HepG2 (cell line): Measurements from ENCODE around the gene ZNF771. TPM values are rescaled to one million over a fixed set of nuclear protein-coding genes. Genes with fewer than 3 reads are reported as not detected.

Source experiments
- CSRNP1 ChIP-seq: sonication (generic); formaldehyde crosslinking; IDR thresholded peaks from 2 replicates; pipeline ENCODE4 v1.8.1; 2023; ENCODE audit warnings: mild to moderate bottlenecking, missing genetic modification reagents
- ELF4 ChIP-seq: sonication (generic); formaldehyde crosslinking; IDR thresholded peaks from 2 replicates; pipeline ENCODE4 v1.5.0; 2020; ENCODE audit warnings: missing genetic modification reagents, mild to moderate bottlenecking, moderate library complexity, borderline replicate concordance
- FOXA1 ChIP-seq, 2 experiments: fragments of 450-650 bp in 1 of 2; sonication (generic) in 1 of 2; formaldehyde crosslinking in 1 of 2; IDR thresholded peaks; 2 replicates each; pipeline versions ENCODE4 v1.4.0 to v1.6.1; 2016 to 2020; ENCODE audit warnings: missing genetic modification reagents in 1 of 2
- FUBP1 ChIP-seq: sonication (generic); formaldehyde crosslinking; IDR thresholded peaks from 2 replicates; pipeline ENCODE4 v1.5.1; 2020; ENCODE audit warnings: missing genetic modification reagents, mild to moderate bottlenecking, borderline replicate concordance
- GFI1 ChIP-seq: sonication (generic); formaldehyde crosslinking; IDR thresholded peaks from 2 replicates; pipeline ENCODE4 v1.5.0; 2020; ENCODE audit warnings: missing genetic modification reagents, mild to moderate bottlenecking, borderline replicate concordance
- HIC2 ChIP-seq: sonication (generic); formaldehyde crosslinking; IDR thresholded peaks from 2 replicates; pipeline ENCODE4 v1.9.0; 2022; ENCODE audit warnings: low read depth, missing genetic modification reagents
- IKZF5 ChIP-seq: IDR thresholded peaks from 2 replicates; pipeline ENCODE4 v1.6.1; 2018; ENCODE audit warnings: missing genetic modification reagents, mild to moderate bottlenecking, missing compliant biosample characterization
- MXD1 ChIP-seq: sonication (generic); formaldehyde crosslinking; IDR thresholded peaks from 2 replicates; pipeline ENCODE4 v1.4.0; 2020; ENCODE audit warnings: mild to moderate bottlenecking, missing genetic modification reagents
- NONO ChIP-seq, 2 experiments: fragments of 450-650 bp in 1 of 2; sonication (generic) in 1 of 2; formaldehyde crosslinking in 1 of 2; IDR thresholded peaks in 1 of 2; conservative IDR thresholded peaks in 1 of 2; 2 replicates each; pipeline versions ENCODE4 v1.6.1 to v1.8.0; 2017 to 2022; ENCODE audit warnings: mild to moderate bottlenecking in 1 of 2, missing genetic modification reagents in 1 of 2, moderate library complexity in 1 of 2
- POLR2AphosphoS2 ChIP-seq: IDR thresholded peaks from 2 replicates; pipeline ENCODE4 v1.6.1; 2011; ENCODE audit warnings: low read depth, low read length, improper control_type of control experiment
- POLR2G ChIP-seq: fragments of 200-400 bp; formaldehyde crosslinking; IDR thresholded peaks from 2 replicates; pipeline ENCODE4 v1.6.1; 2018; ENCODE audit warnings: mild to moderate bottlenecking, low read depth, low read length, moderate library complexity
- TMF1 ChIP-seq: sonication (generic); formaldehyde crosslinking; IDR thresholded peaks from 2 replicates; pipeline ENCODE4 v1.8.1; 2022; ENCODE audit warnings: low read depth, missing genetic modification reagents
- ZNF44 ChIP-seq: sonication (generic); formaldehyde crosslinking; IDR thresholded peaks from 2 replicates; pipeline ENCODE4 v1.5.1; 2020; ENCODE audit warnings: mild to moderate bottlenecking, missing genetic modification reagents
- ZNF468 ChIP-seq: sonication (generic); formaldehyde crosslinking; IDR thresholded peaks from 2 replicates; pipeline ENCODE4 v1.8.0; 2022; ENCODE audit warnings: mild to moderate bottlenecking, moderate library complexity, missing genetic modification reagents
- ZNF557 ChIP-seq: sonication (generic); formaldehyde crosslinking; IDR thresholded peaks from 2 replicates; pipeline ENCODE4 v1.4.0; 2020; ENCODE audit warnings: missing genetic modification reagents
- ZNF710 ChIP-seq: sonication (generic); formaldehyde crosslinking; IDR thresholded peaks from 2 replicates; pipeline ENCODE4 v1.5.0; 2020; ENCODE audit warnings: mild to moderate bottlenecking, missing genetic modification reagents, borderline replicate concordance
- ZNF83 ChIP-seq: sonication (generic); formaldehyde crosslinking; IDR thresholded peaks from 2 replicates; pipeline ENCODE4 v1.4.0; 2020; ENCODE audit warnings: missing genetic modification reagents, mild to moderate bottlenecking, borderline replicate concordance
- ZNF883 ChIP-seq: sonication (generic); formaldehyde crosslinking; IDR thresholded peaks from 2 replicates; pipeline ENCODE4 v1.5.1; 2020; ENCODE audit warnings: mild to moderate bottlenecking, missing genetic modification reagents; ENCODE audit errors: not compliant biosample characterization
- polyA plus RNA-seq, 8 experiments: library from polyadenylated mRNA; depleted of rRNA in 3 of 8; stranded (reverse) in 7 of 8; unstranded in 1 of 8; fragments of >200 nt; fragmentation: Illumina TruSeq in 4 of 8; extraction: Trizol in 4 of 8; gene quantifications; 2 replicates each; pipeline versions ENCODE4 v1.2.1 to v1.2.3, GENCODE V29; 2011 to 2016; ENCODE audit warnings: low read depth in 4 of 8, missing spikeins in 1 of 8, mixed read lengths in 1 of 8; ENCODE audit not compliant: insufficient read depth in 1 of 8
- total RNA-seq, 5 experiments: library from RNA; depleted of rRNA; stranded (reverse); fragments of >200 nt; fragmentation: Illumina TruSeq; extraction: Trizol; gene quantifications; 2 replicates each; pipeline ENCODE4 v1.2.3, GENCODE V29; 2016; ENCODE audit warnings: low read depth in 1 of 5

The ZNF771 gene
- total and polyA plus RNA-seq, 2 of the 13 experiments (the other 11 are each of a cell fraction or from before 2014, with no cell fraction given): 5.0 to 11.8 TPM

GRCh38 chr16:30401768-30402425, 5.5 kb upstream of the ZNF771 start (continued):
- TF ChIP-seq ZNF557 (CRISPR knock-in tag) (no peak), POLR2AphosphoS2 (no peak), NONO (IDR thresholded peaks at IDR 0.05) (no peak), NONO (CRISPR knock-in tag; conservative IDR thresholded peaks at IDR 0.05) (peak; percentile 31; the same call in 1 of the 2 replicates), POLR2G (no peak), ZNF83 (CRISPR knock-in tag) (no peak), FOXA1 (IDR thresholded peaks at IDR 0.05) (peak; percentile 91), FOXA1 (CRISPR knock-in tag; IDR thresholded peaks at IDR 0.05) (peak; percentile 94), GFI1 (CRISPR knock-in tag) (no peak), CSRNP1 (CRISPR knock-in tag) (0 out of 2 replicates have a peak, but pooled peaks have one; percentile 65), HIC2 (CRISPR knock-in tag) (peak; percentile 21; the same call in 1 of the 2 replicates), MXD1 (no peak), ZNF468 (no peak), FUBP1 (CRISPR knock-in tag) (no peak), ZNF44 (CRISPR knock-in tag) (no peak), IKZF5 (CRISPR knock-in tag) (peak; percentile 67), ZNF710 (no peak), TMF1 (CRISPR knock-in tag) (no peak), ELF4 (no peak), ZNF883 (peak; percentile 31)
